Measurements from ENCODE around the gene ATP6V1B1.

Gene ATP6V1B1

GRCh38 chr2:70902067-70902442, 33.6 kb upstream of the ATP6V1B1 start:
- no peak for DNase-seq

GRCh38 chr2:70902579-70902978, 33.1 kb upstream of the ATP6V1B1 start:
- DNase-seq: no peak

- no peak for DNase-seq
These were observed 32.5 kb upstream of the ATP6V1B1 start for GRCh38 chr2:70903171-70903570.

- no peak for DNase-seq
These were observed 31.9 kb upstream of the ATP6V1B1 start for GRCh38 chr2:70903641-70904340.

GRCh38 chr2:70904371-70905216, 31.1 kb upstream of the ATP6V1B1 start:
- DNase-seq: no peak

- peak in 1 of 2 donors; percentile 26 for DNase-seq
These were observed 30.0 kb upstream of the ATP6V1B1 start for GRCh38 chr2:70905443-70906421.

- peak; percentile 47 to 66 for DNase-seq
These were observed 29.2 kb upstream of the ATP6V1B1 start for GRCh38 chr2:70906439-70907005.

- DNase-seq: peak; percentile 95
These were observed 28.3 kb upstream of the ATP6V1B1 start for GRCh38 chr2:70907130-70908057.

- peak in 1 of 2 donors; percentile 9 for DNase-seq
These were observed 19.4 kb upstream of the ATP6V1B1 start for GRCh38 chr2:70916291-70916690.

GRCh38 chr2:70918016-70918415, 17.7 kb upstream of the ATP6V1B1 start:
- DNase-seq: no peak

- peak; percentile 66 to 99 for DNase-seq
These were observed 15.9 kb upstream of the ATP6V1B1 start for GRCh38 chr2:70919672-70920366.

- DNase-seq: no peak
These were observed 15.4 kb upstream of the ATP6V1B1 start for GRCh38 chr2:70920367-70920715.

- no peak for DNase-seq
These were observed 14.7 kb upstream of the ATP6V1B1 start for GRCh38 chr2:70921031-70921430.

GRCh38 chr2:70921839-70922234, 13.9 kb upstream of the ATP6V1B1 start:
- peak in 1 of 2 donors; percentile 29 for DNase-seq

GRCh38 chr2:70922235-70923234, 13.2 kb upstream of the ATP6V1B1 start:
- no peak for DNase-seq

- no peak for DNase-seq
These were observed 12.2 kb upstream of the ATP6V1B1 start for GRCh38 chr2:70923378-70924015.

GRCh38 chr2:70926042-70926441, 9.7 kb upstream of the ATP6V1B1 start:
- DNase-seq: no peak

GRCh38 chr2:70927138-70927537, 8.6 kb upstream of the ATP6V1B1 start:
- no peak for DNase-seq

GRCh38 chr2:70927641-70928040, 8.1 kb upstream of the ATP6V1B1 start:
- no peak for DNase-seq
